Activated CD4-positive, alpha-beta T cell treated with anti-CD3 and anti-CD28 coated beads, Interleukin-10, Interleukin-2, amounts not matched to agents 100 ng/mL and 50 ng/mL, durations not matched to agents 16 hours and 8 hours (primary cell): ENCODE data around the gene MOSPD3.
"Not testable (repeated sequence)": the region's sequence is repeated elsewhere in the genome, so short reads cannot be mapped to it uniquely, and the experiment has no call there.

ENCODE experiments used
- DNase-seq: peaks from one replicate; pipeline ENCODE4 v3.0.0-alpha.2; 2020

Gene MOSPD3

GRCh38 chr7:100626530-100627237, 14.3 kb downstream of the MOSPD3 start:
- DNase-seq, result peak; percentile 93

- DNase-seq, result no peak
Measured at GRCh38 chr7:100627238-100627549, 14.9 kb downstream of the MOSPD3 start.

- peak; percentile 56 for DNase-seq
Measured at GRCh38 chr7:100629117-100629716, 16.9 kb downstream of the MOSPD3 start.

GRCh38 chr7:100630066-100630465, 17.7 kb downstream of the MOSPD3 start:
- no peak for DNase-seq

GRCh38 chr7:100632951-100633717, 20.8 kb downstream of the MOSPD3 start:
- DNase-seq, result peak; percentile 79

- DNase-seq, result no peak
Measured at GRCh38 chr7:100639995-100640516, 27.7 kb downstream of the MOSPD3 start.

- no peak for DNase-seq
Measured at GRCh38 chr7:100640517-100641440, 28.4 kb downstream of the MOSPD3 start.

GRCh38 chr7:100641463-100641859, 29.1 kb downstream of the MOSPD3 start, which contains the start of gene TFR2:
Gene TFR2 (minus strand): TSS chr7:100641552. CDS start chr7:100641509, 43 bp downstream.
- no peak for DNase-seq

- DNase-seq, result no peak
Measured at GRCh38 chr7:100641860-100642533, 29.7 kb downstream of the MOSPD3 start.

- DNase-seq, result peak; percentile 19
Measured at GRCh38 chr7:100642534-100642907, 30.2 kb downstream of the MOSPD3 start.

- no peak for DNase-seq
Measured at GRCh38 chr7:100649826-100650565, 37.7 kb downstream of the MOSPD3 start.

GRCh38 chr7:100654908-100655831, 42.8 kb downstream of the MOSPD3 start:
- no peak for DNase-seq

GRCh38 chr7:100655908-100656674, 43.8 kb downstream of the MOSPD3 start, which contains the start of gene ACTL6B:
Gene ACTL6B (minus strand): TSS chr7:100656448. CDS start chr7:100656354, 94 bp downstream.
- peak; percentile 55 for DNase-seq

GRCh38 chr7:100662194-100662776, 49.9 kb downstream of the MOSPD3 start:
- not testable (repeated sequence) for DNase-seq
